ENCODE data around the gene IMPDH1. TPM values are rescaled to one million over a fixed set of nuclear protein-coding genes. Genes with fewer than 3 reads are reported as not detected.

The IMPDH1 gene
- total and polyA plus RNA-seq, 9 of the 15 experiments (the other 6 are each of a cell fraction or from before 2014, with no cell fraction given) = 0.80 to 118 (median 64.3) TPM

DNA sequence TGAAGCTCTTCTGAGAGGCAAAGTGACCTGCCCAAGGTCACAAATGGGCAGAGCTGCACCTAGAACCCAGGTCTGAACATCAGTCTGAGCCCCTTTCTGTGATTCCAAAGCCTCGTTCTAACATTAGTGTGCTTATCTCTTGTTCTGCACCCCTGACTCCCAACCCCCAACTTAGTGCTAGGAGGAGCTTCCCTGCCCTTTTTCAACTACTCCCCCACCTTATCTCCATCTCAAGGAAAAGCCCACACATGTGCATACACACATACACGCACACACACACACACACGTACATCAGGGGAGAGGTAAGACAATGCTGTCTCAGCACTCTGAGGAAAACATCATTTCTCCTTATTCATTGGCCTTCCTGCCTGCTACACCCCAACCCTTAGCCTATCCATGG lies 56.6 kb downstream of the IMPDH1 start (continued):
- TF ChIP-seq MEF2A (IDR thresholded peaks at IDR 0.05; ENCODE audit: control insufficient read depth, low read depth, low read length) (no peak), ESRRA (IDR thresholded peaks at IDR 0.05; ENCODE audit: borderline replicate concordance, low read depth) (peak; percentile 88), RFX5 (IDR thresholded peaks at IDR 0.05; ENCODE audit: low read depth, low read length) (no peak), NFXL1 (CRISPR knock-in tag; IDR thresholded peaks at IDR 0.05) (no peak), ARHGAP35 (IDR thresholded peaks at IDR 0.05; ENCODE audit: partially characterized antibody) (peak; percentile 56), RCOR1 (IDR thresholded peaks at IDR 0.05; ENCODE audit: borderline replicate concordance in 1 of 2, low read depth in 2 of 2, low read length in 2 of 2) (peak in 1 of 2 experiments; percentile 83; a peak in 2 of 4 replicates), CREM (IDR thresholded peaks at IDR 0.05; ENCODE audit: low read depth) (0 out of 2 replicates have a peak, but pooled peaks have one; percentile 36), MTA3 (IDR thresholded peaks at IDR 0.05; ENCODE audit: borderline replicate concordance) (0 out of 2 replicates have a peak, but pooled peaks have one; percentile 59), SMAD3 (CRISPR knock-in tag; conservative IDR thresholded peaks at IDR 0.05) (no peak), KLF1 (tag; IDR thresholded peaks at IDR 0.05) (no peak), OTX1 (CRISPR knock-in tag; IDR thresholded peaks at IDR 0.05) (0 out of 2 replicates have a peak, but pooled peaks have one; percentile 9), HLTF (IDR thresholded peaks at IDR 0.05) (0 out of 2 replicates have a peak, but pooled peaks have one; percentile 56), ZNF507 (tag; conservative IDR thresholded peaks at IDR 0.05) (no peak), BHLHE40 (IDR thresholded peaks at IDR 0.05; ENCODE audit: low read length) (peak; percentile 60; the same call in 1 of the 2 replicates), ZNF589 (CRISPR knock-in tag; IDR thresholded peaks at IDR 0.05; ENCODE audit: low read depth) (no peak), MCM3 (IDR thresholded peaks at IDR 0.05) (peak; percentile 83; the same call in 1 of the 2 replicates), MIER1 (IDR thresholded peaks at IDR 0.05; ENCODE audit: low read depth) (no peak), XRCC4 (IDR thresholded peaks at IDR 0.05; ENCODE audit: extremely low read depth, insufficient read depth, insufficient read length) (no peak), NCOA4 (IDR thresholded peaks at IDR 0.05; ENCODE audit: partially characterized antibody) (no peak), YY1 (IDR thresholded peaks at IDR 0.05; ENCODE audit: borderline replicate concordance in 1 of 3, control insufficient read depth in 1 of 3, extremely low read depth in 1 of 3, insufficient read depth in 3 of 3, insufficient read length in 1 of 3, insufficient replicate concordance in 2 of 3, low read depth in 1 of 3, low read length in 2 of 3) (no peak), CBFA2T2 (conservative IDR thresholded peaks at IDR 0.05) (peak; percentile 71), SP1 (CRISPR knock-in tag; IDR thresholded peaks at IDR 0.05) (peak; percentile 34; the same call in 1 of the 2 replicates), TCF3 (CRISPR knock-in tag; IDR thresholded peaks at IDR 0.05) (peak; percentile 72), TAF1 (IDR thresholded peaks at IDR 0.05; ENCODE audit: control insufficient read depth, extremely low read depth, insufficient read depth, low read length, severe bottlenecking) (no peak)
- TF ChIP-seq, protein P1, sequence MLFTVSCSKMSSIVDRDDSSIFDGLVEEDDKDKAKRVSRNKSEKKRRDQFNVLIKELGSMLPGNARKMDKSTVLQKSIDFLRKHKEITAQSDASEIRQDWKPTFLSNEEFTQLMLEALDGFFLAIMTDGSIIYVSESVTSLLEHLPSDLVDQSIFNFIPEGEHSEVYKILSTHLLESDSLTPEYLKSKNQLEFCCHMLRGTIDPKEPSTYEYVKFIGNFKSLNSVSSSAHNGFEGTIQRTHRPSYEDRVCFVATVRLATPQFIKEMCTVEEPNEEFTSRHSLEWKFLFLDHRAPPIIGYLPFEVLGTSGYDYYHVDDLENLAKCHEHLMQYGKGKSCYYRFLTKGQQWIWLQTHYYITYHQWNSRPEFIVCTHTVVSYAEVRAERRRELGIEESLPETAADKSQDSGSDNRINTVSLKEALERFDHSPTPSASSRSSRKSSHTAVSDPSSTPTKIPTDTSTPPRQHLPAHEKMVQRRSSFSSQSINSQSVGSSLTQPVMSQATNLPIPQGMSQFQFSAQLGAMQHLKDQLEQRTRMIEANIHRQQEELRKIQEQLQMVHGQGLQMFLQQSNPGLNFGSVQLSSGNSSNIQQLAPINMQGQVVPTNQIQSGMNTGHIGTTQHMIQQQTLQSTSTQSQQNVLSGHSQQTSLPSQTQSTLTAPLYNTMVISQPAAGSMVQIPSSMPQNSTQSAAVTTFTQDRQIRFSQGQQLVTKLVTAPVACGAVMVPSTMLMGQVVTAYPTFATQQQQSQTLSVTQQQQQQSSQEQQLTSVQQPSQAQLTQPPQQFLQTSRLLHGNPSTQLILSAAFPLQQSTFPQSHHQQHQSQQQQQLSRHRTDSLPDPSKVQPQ (CRISPR knock-in tag; IDR thresholded peaks at IDR 0.05; ENCODE audit: borderline replicate concordance) = no peak
- TF ChIP-seq, protein P2, sequence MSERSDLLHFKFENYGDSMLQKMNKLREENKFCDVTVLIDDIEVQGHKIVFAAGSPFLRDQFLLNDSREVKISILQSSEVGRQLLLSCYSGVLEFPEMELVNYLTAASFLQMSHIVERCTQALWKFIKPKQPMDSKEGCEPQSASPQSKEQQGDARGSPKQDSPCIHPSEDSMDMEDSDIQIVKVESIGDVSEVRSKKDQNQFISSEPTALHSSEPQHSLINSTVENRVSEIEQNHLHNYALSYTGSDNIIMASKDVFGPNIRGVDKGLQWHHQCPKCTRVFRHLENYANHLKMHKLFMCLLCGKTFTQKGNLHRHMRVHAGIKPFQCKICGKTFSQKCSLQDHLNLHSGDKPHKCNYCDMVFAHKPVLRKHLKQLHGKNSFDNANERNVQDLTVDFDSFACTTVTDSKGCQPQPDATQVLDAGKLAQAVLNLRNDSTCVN (CRISPR knock-in tag; IDR thresholded peaks at IDR 0.05) = peak; percentile 73; the same call in 1 of the 2 replicates
- TF ChIP-seq, protein P3, sequence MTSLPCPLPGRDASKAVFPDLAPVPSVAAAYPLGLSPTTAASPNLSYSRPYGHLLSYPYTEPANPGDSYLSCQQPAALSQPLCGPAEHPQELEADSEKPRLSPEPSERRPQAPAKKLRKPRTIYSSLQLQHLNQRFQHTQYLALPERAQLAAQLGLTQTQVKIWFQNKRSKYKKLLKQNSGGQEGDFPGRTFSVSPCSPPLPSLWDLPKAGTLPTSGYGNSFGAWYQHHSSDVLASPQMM (CRISPR knock-in tag; IDR thresholded peaks at IDR 0.05) = no peak
